ENCODE results near the gene FKBP2.

Gene FKBP2

DNA sequence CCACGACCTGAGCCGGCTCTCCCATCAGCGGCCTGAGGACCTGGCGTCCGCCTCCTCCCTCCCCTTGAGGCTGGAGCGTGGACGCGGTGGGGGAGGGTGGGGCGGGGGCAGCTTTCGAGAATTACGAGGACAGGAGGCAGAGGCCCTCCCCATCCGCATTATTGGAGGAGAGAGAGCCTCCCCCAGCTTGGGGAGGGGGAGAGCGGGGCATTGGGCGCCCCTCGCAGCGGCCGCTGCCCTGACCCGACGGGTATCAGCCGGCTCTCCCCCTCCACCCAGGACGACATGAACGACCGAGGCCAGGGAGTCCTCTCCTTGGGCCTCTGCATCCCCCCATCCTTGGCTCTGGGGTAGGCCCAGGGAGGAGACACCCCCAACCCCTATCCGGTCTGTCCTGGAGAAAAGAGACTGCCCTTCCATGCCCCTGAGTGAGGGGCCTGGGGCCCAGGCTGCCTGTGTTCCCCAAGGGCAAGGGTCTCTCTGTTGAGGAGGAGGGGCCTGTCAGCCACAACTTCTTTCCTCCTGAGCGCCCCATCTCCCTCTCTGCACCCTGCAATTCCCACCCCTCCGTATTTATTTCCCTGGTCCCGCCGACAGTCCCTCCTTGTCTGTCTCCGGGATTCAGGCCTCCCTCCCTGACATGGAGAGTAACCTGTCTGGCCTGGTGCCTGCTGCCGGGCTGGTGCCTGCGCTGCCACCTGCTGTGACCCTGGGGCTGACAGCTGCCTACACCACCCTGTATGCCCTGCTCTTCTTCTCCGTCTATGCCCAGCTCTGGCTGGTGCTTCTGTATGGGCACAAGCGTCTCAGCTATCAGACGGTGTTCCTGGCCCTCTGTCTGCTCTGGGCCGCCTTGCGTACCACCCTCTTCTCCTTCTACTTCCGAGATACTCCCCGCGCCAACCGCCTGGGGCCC lies 45.2 kb downstream of the FKBP2 start:
- no peak for DNase-seq (ENCODE audit: low read depth)

DNA sequence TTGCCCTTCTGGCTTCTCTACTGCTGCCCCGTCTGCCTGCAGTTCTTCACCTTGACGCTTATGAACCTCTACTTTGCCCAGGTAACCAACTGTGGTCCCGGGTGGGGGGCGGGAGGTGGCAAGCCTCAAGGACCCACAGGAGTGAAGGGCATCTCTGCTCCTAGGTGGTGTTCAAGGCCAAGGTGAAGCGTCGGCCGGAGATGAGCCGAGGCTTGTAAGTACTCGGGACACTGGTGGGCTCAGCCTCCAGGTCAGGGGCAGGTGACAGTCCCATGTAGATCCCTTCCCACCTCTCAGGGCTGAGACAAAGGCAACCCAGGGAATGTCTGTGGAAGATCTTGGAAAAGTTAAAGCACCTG lies 45.9 kb downstream of the FKBP2 start:
- DNase-seq (ENCODE audit: low read depth): no peak

DNA sequence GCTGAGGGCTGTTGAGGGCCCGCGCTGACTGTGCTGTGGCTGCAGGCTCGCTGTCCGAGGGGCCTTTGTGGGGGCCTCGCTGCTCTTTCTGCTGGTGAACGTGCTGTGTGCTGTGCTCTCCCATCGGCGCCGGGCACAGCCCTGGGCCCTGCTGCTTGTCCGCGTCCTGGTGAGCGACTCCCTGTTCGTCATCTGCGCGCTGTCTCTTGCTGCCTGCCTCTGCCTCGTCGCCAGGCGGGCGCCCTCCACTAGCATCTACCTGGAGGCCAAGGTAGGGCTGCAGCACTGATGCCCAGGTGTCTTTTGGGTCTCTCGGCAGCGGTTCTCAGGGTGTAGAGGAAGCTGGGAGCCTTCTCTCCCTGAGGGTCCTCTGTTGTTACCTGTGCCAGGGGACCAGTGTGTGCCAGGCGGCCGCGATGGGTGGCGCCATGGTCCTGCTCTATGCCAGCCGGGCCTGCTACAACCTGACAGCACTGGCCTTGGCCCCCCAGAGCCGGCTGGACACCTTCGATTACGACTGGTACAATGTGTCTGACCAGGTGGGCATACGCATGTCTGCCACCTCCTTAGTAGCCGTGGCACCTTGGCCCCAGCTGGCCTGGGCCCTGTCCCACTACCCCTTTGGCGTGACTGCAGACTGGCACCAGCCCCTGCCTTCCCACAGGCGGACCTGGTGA lies 46.9 kb downstream of the FKBP2 start:
- DNase-seq (ENCODE audit: low read depth): no peak

DNA sequence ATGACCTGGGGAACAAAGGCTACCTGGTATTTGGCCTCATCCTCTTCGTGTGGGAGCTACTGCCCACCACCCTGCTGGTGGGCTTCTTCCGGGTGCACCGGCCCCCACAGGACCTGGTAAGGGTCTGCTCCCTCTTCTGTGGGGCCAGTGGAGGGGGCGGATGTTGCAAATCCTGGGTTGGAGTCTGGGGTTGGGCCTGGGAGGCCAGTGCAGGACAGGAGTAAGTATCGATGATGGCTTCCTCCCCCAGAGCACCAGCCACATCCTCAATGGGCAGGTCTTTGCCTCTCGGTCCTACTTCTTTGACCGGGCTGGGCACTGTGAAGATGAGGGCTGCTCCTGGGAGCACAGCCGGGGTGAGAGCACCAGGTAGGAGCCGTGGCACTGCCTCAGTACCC lies 47.5 kb downstream of the FKBP2 start:
- DNase-seq (ENCODE audit: low read depth): no peak

DNA sequence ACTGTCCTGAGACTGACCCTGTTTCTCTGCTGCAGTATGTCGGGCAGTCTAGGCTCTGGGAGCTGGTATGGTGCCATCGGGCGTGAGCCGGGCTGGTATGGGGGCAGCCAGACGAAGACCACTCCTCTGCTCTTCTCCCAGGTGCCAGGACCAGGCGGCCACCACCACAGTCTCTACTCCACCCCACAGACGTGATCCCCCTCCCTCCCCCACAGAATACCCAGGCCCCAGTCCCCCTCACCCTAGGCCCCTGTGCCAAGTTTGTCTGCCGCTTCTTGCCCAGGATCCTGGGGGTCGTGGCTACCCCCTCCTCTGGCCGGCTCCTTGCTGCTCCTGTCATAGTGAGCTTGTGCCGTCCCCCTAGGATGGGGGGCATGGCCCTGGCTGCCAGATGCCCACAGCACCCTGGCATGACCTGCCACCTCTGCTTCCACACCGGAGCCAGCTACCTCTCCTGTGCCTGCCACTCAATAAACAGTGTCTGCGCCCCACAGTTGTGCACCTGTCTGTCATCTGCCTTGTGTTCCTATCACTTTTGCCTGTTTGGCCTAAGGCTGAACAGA lies 48.2 kb downstream of the FKBP2 start:
- no peak for DNase-seq (ENCODE audit: low read depth)

DNA sequence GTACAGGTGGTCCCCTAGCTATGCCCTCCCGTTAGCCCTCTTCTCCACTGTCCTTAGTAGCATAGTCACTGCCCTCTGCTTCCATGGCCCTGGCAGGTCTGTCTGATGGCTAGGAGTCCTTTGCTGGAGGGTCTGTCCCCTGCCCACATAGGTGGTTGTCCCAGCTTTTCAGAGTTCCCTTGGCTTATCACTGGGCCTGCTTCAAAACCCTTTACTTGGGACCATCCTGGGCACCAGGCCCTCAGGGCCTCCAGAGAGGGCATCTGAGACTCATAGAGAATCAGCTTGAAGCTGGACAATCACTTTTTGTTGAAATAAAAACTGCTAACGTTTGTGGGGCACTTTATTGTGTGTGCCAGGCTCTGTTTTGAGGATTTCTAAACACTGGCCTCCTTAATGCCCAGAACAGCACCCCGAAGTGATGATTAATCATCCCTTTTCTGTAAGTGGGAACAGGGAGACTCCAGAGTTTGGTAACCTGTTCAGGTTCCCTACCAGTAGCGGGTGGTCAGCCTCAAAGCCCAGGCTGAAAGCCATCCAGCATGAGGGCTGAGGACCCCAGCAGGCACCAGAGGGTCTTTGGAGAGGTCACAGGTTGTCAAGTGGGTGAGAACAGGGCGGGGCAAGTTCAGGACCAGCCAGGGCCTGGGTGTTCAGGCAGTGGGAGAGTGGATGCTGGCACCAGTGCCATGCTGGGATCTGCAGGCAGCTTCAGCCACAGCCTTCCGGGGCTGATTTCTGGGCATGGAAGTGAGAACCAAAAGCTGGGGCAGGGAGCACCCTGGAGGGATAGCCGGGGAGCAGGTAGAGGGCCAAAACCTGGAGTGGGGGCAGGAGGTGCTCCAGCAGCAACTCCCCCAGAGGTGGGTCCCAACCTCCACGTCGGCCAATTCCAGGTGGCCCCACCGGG lies 49.7 kb downstream of the FKBP2 start:
- DNase-seq (ENCODE audit: low read depth): no peak

DNA sequence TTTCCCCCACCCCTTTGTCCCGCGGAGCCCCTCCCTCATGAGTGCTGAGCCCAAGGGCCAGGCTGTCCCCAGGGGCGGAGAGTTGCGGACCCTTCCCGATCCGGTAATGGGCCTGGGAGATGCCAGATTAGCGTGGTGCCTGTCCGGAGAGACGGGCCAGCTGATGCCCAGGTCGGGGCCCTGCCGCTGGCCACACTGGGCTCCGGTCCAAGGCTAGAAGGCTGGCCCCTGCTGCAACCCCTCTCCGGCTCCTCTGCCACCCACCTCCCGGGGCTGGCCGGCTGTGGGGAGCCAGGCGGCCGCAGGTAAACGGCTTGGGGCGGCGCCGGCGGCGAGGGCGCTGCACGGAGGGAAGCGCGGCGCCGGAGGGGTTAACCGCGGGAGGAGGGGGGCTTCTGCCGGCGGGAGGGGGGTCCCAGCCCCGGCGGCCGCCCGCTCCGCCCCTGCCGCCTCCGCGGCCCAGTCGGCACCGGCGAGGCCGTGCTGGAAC lies 50.4 kb downstream of the FKBP2 start, which contains the start of gene KCNK4:
Gene KCNK4 (plus strand): TSS at position 41 of the 490 bp plus-strand sequence. CDS start 1,717 bp downstream, outside the sequence.
- no peak for DNase-seq (ENCODE audit: low read depth)

DNA sequence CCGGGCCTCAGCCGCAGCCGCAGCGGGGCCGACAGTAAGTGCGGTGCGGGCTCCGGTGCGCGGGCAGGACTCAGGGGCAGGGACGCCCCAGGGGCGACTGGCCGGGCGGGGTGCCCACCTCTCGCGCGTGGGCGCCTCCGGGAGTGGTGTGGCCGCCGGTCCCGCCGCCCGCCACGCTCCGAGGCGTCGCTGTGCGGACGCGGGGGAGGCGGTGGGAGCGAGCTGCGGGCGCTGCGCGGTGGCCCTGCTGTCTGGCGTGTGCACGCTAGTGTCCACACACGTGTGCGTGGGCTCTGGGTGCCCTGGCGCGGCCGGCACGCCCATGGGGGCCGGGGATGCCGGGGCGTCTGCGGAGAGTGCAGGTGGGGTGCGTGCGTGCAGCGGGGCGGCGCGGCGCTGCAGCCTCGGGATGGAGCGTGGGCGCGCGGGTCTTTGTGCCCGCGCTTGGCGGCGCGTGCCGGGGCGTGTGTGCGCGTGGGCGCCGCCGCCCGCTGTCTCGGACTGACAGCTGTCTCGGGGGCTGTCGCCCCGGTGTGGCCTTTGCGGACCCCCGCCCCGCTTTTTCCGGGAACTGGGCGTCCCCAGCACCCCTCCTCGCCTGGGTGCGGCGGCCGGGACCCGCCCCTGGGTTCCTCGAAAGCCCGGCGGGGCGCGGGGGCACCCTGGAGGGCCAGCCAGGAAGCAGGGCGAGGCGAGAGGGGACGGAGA lies 51.0 kb downstream of the FKBP2 start:
- DNase-seq (ENCODE audit: low read depth): no peak

DNA sequence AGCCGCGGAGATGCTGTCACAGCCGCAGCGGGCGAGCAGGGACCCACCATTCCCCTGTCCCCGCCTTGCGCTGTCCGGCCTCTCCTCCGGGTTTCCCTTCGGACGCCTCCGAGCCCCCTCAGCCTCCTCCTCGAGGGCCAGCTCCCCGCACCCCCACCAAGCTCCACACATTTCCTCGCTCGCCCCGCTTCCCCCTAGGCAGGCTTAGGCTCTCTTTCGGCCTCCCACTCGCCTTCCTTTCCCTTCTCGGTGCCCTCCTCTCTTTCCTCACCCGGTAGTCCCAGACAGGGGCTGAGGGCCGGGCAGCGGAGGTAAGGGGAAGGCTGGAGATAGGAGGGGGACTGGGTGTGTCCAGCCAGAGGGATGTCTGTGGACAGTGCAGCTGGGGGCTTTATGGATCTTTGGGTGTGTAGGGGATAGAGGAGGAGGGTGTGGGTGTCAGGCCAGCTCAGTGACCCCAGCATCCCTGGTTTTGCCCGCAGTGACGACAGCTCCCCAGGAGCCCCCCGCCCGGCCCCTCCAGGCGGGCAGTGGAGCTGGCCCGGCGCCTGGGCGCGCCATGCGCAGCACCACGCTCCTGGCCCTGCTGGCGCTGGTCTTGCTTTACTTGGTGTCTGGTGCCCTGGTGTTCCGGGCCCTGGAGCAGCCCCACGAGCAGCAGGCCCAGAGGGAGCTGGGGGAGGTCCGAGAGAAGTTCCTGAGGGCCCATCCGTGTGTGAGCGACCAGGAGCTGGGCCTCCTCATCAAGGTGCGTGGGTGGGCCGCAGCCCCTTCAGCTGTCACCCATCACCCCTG lies 51.8 kb downstream of the FKBP2 start:
- no peak for DNase-seq (ENCODE audit: low read depth)

All from stimulated activated CD8-positive, alpha-beta memory T cell treated with anti-CD3 and anti-CD28 coated beads, Interleukin-15, amount 100 ng/mL, for 1 hour (primary cell).